ENCODE data around the gene TMEM163. TPM values are rescaled to one million over a fixed set of nuclear protein-coding genes. Genes with fewer than 3 reads are reported as not detected.
"Not testable (repeated sequence)": the region's sequence is repeated elsewhere in the genome, so short reads cannot be mapped to it uniquely, and the experiment has no call there.

Gene TMEM163
- total RNA-seq, 2 donors from 2014 or later, result 0.12 TPM

DNA sequence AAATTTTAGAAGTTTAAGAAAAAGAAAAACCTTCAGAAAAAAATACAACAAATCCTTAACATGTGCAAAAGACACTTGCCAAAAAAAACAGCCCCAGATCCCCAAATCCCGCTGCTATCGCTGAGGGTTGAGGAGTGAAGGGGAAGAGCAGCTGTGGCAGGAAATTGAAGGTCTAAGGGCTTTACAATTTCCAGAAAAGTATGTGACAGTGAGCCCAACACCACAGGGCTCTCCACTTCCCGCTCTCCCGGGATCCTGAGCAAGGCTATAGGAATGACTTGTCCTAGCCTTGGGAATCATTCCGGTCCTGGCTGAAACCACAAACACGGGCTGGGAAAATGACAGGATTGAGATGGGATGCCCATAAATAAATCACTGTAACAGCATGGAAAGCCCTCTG, 191.4 kb downstream of the TMEM163 start:
- Mint-ChIP-seq H3K4me1 (ENCODE audit: low read depth) (no peaks in the 10 kb centered on the region), H3K4me3 (no peak overlapping the region), H3K27ac (no peak overlapping the region), H3K27me3 (ENCODE audit: low read depth) (no peaks in the 10 kb centered on the region), H3K36me3 (ENCODE audit: insufficient read depth in 2 of 2) (no peaks in the 10 kb centered on the region), H3K9me3 (no peaks in the 10 kb centered on the region)
- DNase-seq (no peak), ATAC-seq (replicated peaks in 1 of 2) (no peak)

DNA sequence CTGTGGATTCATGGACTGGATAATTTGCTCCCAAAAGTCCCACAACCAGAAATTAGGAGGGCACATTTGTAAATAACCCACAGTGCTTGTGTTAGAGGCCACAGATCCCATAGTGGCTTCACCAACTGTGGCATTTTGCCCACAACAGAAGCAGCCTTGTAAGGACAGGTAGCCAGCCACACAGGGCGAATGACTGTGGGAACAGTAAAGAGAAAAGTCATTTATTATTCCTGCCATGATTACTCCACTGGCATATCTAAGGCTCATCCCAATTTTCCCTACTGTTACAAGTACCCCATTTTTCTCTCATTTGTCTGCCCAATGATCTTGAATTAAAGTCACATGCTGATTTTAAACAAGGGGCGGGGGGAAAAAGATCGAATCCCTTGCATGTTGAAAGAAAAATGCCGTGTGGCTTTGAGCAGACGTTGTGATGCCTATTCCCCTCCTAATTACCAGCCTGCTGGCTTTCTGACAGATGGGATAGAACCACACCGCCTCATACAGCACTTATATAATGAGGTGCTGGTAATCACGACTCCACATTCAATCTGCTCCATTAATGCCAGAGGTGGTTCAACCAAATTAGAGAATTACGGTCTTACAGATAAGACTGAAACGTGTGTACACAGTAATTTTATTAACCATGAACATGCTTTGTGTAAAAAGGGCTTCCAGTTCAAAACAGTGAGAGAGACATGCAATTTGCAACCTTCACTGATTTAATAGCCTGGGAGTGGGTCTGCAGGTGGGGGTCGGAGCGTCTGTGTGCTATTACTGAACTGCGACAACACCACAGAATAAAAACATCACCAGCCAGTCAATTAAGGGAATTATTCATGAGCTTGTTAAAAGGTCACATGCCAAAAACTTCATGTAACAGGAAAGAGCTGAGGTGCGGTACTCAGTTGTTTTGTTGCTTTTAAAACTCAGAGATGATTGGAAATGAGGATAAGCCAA, 196.0 kb downstream of the TMEM163 start:
- H3K27me3 Mint-ChIP-seq (ENCODE audit: low read depth), result no peaks in the 10 kb centered on the region
- no peak overlapping the region for H3K4me3 Mint-ChIP-seq
- no peak for ATAC-seq (replicated peaks in 1 of 2)
- DNase-seq, result no peak
- no peak overlapping the region for H3K27ac Mint-ChIP-seq
- no peaks in the 10 kb centered on the region for H3K36me3 Mint-ChIP-seq (ENCODE audit: insufficient read depth in 2 of 2)
- H3K9me3 Mint-ChIP-seq, result no peaks in the 10 kb centered on the region
- H3K4me1 Mint-ChIP-seq (ENCODE audit: low read depth), result no peaks in the 10 kb centered on the region

- no peaks in the 10 kb centered on the region for H3K36me3 Mint-ChIP-seq (ENCODE audit: insufficient read depth in 2 of 2)
- H3K9me3 Mint-ChIP-seq, result no peaks in the 10 kb centered on the region
- H3K4me1 Mint-ChIP-seq (ENCODE audit: low read depth), result no peaks in the 10 kb centered on the region
- H3K4me3 Mint-ChIP-seq, result no peak overlapping the region
- ATAC-seq (replicated peaks in 1 of 2), result no peak
- H3K27ac Mint-ChIP-seq, result no peak overlapping the region
- DNase-seq, result no peak
- no peaks in the 10 kb centered on the region for H3K27me3 Mint-ChIP-seq (ENCODE audit: low read depth)
These were observed 200.7 kb downstream of the TMEM163 start for GRCh38 chr2:134518101-134518500.

GRCh38 chr2:134515137-134515536, 203.7 kb downstream of the TMEM163 start:
- Mint-ChIP-seq H3K27me3 (ENCODE audit: low read depth) (no peaks in the 10 kb centered on the region), H3K9me3 (no peaks in the 10 kb centered on the region), H3K4me1 (ENCODE audit: low read depth) (no peaks in the 10 kb centered on the region), H3K27ac (no peak overlapping the region), H3K4me3 (no peak overlapping the region), H3K36me3 (ENCODE audit: insufficient read depth in 2 of 2) (no peaks in the 10 kb centered on the region)
- ATAC-seq (replicated peaks in 1 of 2) (no peak), DNase-seq (no peak)

- Mint-ChIP-seq H3K4me1 (ENCODE audit: low read depth) (no peaks in the 10 kb centered on the region), H3K27me3 (ENCODE audit: low read depth) (no peaks in the 10 kb centered on the region), H3K9me3 (no peaks in the 10 kb centered on the region), H3K27ac (no peak overlapping the region), H3K4me3 (no peak overlapping the region), H3K36me3 (ENCODE audit: insufficient read depth in 2 of 2) (no peaks in the 10 kb centered on the region)
- no peak for ATAC-seq (replicated peaks in 1 of 2)
- no peak for DNase-seq
These were observed 205.4 kb downstream of the TMEM163 start for GRCh38 chr2:134513465-134513804.

DNA sequence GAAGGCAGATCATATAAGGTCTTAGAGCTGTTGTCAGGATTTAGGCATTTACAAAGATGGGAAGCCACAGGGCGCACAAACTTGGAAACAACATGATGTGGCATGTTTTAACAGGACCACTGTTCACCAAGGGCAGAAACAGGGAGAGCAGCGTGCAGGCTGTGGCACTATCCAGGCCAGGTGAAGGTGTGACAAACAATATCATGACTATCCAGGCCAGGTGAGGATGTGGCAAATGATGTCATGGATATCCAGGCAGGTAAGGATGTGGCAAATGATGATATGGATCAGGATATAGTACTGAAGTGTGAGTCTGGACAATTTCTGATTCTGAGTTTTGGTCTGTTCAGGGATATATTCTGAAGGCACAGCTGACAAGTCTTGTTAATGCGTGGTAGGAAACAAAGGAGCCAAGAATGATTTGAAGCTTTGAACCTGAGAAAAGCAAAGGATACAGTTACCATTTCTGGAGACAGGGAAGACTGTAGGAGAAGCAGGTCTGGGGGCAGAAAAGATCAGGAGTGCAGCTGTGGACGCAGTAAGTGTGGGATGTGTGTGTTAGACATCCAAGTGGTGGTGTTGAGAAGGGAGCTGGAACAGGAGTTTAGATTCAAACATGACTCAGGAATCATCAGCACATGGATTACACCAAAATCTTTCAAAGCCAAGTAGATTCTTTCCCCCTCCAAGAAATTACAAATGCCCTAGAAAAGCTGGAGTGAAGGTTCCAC, 205.9 kb downstream of the TMEM163 start:
- DNase-seq, result no peak
- Mint-ChIP-seq H3K27ac (no peak overlapping the region), H3K27me3 (ENCODE audit: low read depth) (no peaks in the 10 kb centered on the region), H3K9me3 (no peaks in the 10 kb centered on the region), H3K36me3 (ENCODE audit: insufficient read depth in 2 of 2) (no peaks in the 10 kb centered on the region), H3K4me3 (no peak overlapping the region), H3K4me1 (ENCODE audit: low read depth) (no peaks in the 10 kb centered on the region)
- ATAC-seq (replicated peaks in 1 of 2), result no peak

DNA sequence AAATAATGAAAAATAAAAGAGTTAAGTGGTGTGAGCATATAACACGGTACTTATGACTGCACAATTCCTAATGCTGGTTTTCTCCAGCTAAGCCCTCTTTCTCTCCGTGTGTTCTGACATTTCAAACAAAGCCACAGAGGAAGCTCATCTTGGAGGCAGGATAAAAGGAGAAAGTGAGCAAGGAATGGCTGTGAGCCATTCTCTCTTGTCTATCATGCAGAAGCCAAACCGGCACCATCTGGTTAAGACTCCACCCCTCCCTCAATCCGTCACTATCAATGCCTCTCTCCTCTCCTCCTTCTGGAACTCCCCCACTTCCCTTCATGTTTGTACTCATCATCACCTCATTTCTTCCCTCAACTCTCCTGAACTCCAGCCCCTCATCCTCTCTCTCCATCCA, 210.4 kb downstream of the TMEM163 start:
- DNase-seq (no peak), ATAC-seq (replicated peaks in 1 of 2) (no peak)
- H3K36me3 Mint-ChIP-seq (ENCODE audit: insufficient read depth in 2 of 2), result no peaks in the 10 kb centered on the region
- peaks cover 8% of the 10 kb centered on the region for H3K27me3 Mint-ChIP-seq (ENCODE audit: low read depth)
- H3K4me1 Mint-ChIP-seq (ENCODE audit: low read depth), result no peaks in the 10 kb centered on the region
- peaks cover 0 to 1% of the 10 kb centered on the region in 2 donors for H3K9me3 Mint-ChIP-seq
- H3K4me3 Mint-ChIP-seq, result no peak overlapping the region
- H3K27ac Mint-ChIP-seq, result no peak overlapping the region

DNA sequence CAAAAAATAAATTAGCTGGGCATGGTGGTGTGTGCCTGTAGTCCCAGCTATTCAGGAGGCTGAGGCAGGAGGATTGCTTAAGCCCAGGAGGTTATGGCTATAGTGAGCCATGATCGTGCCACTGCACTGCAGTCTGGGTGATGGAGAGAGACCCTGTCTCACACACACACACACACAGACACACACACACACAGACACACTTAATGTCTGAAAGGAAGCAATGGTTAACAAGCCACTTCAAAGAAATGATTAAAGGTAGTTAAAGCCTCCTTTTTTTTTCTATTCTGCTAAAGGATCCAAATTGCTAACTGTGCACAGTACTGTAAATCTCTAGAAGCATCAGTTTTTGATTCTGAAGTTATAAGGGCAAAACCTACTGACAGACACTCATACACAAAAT, 211.1 kb downstream of the TMEM163 start:
- H3K27ac Mint-ChIP-seq, result no peak overlapping the region
- H3K4me3 Mint-ChIP-seq, result no peak overlapping the region
- ATAC-seq (replicated peaks in 1 of 2), result no peak
- no peak for DNase-seq
- H3K36me3 Mint-ChIP-seq (ENCODE audit: insufficient read depth in 2 of 2), result no peaks in the 10 kb centered on the region
- peaks cover 0 to 2% of the 10 kb centered on the region in 2 donors for H3K9me3 Mint-ChIP-seq
- peaks cover 11% of the 10 kb centered on the region for H3K27me3 Mint-ChIP-seq (ENCODE audit: low read depth)
- no peaks in the 10 kb centered on the region for H3K4me1 Mint-ChIP-seq (ENCODE audit: low read depth)

GRCh38 chr2:134507159-134507558, 211.6 kb downstream of the TMEM163 start:
- H3K36me3 Mint-ChIP-seq (ENCODE audit: insufficient read depth in 2 of 2); H3K4me3 Mint-ChIP-seq; H3K9me3 Mint-ChIP-seq; H3K4me1 Mint-ChIP-seq (ENCODE audit: low read depth); H3K27ac Mint-ChIP-seq; DNase-seq; ATAC-seq (replicated peaks in 1 of 2): not testable (repeated sequence)
- peaks cover 11% of the 10 kb centered on the region for H3K27me3 Mint-ChIP-seq (ENCODE audit: low read depth)

GRCh38 chr2:134505446-134505845, 213.4 kb downstream of the TMEM163 start:
- H3K4me1 Mint-ChIP-seq (ENCODE audit: low read depth), result no peaks in the 10 kb centered on the region
- H3K27ac Mint-ChIP-seq, result no peak overlapping the region
- H3K36me3 Mint-ChIP-seq (ENCODE audit: insufficient read depth in 2 of 2), result no peaks in the 10 kb centered on the region
- no peak for DNase-seq
- H3K9me3 Mint-ChIP-seq, result peaks cover 0 to 2% of the 10 kb centered on the region in 2 donors
- peaks cover 11% of the 10 kb centered on the region for H3K27me3 Mint-ChIP-seq (ENCODE audit: low read depth)
- no peak for ATAC-seq (replicated peaks in 1 of 2)
- H3K4me3 Mint-ChIP-seq, result no peak overlapping the region

- H3K27me3 Mint-ChIP-seq (ENCODE audit: low read depth), result peaks cover 11% of the 10 kb centered on the region
- no peak for DNase-seq
- H3K4me3 Mint-ChIP-seq, result no peak overlapping the region
- H3K9me3 Mint-ChIP-seq, result peaks cover 0 to 2% of the 10 kb centered on the region in 2 donors
- no peak for ATAC-seq (replicated peaks in 1 of 2)
- H3K27ac Mint-ChIP-seq, result no peak overlapping the region
- H3K4me1 Mint-ChIP-seq (ENCODE audit: low read depth), result no peaks in the 10 kb centered on the region
- H3K36me3 Mint-ChIP-seq (ENCODE audit: insufficient read depth in 2 of 2), result no peaks in the 10 kb centered on the region
These were observed 214.0 kb downstream of the TMEM163 start for GRCh38 chr2:134504586-134505336.

GRCh38 chr2:134502104-134502503, 216.7 kb downstream of the TMEM163 start:
- Mint-ChIP-seq H3K9me3 (peaks cover 0 to 2% of the 10 kb centered on the region in 2 donors), H3K27me3 (ENCODE audit: low read depth) (peaks cover 11% of the 10 kb centered on the region), H3K4me1 (ENCODE audit: low read depth) (no peaks in the 10 kb centered on the region), H3K4me3 (no peak overlapping the region), H3K36me3 (ENCODE audit: insufficient read depth in 2 of 2) (no peaks in the 10 kb centered on the region), H3K27ac (no peak overlapping the region)
- DNase-seq (no peak), ATAC-seq (replicated peaks in 1 of 2) (no peak)

- H3K27me3 Mint-ChIP-seq (ENCODE audit: low read depth), result peaks cover 11% of the 10 kb centered on the region
- no peak overlapping the region for H3K4me3 Mint-ChIP-seq
- no peak overlapping the region for H3K27ac Mint-ChIP-seq
- H3K4me1 Mint-ChIP-seq (ENCODE audit: low read depth), result no peaks in the 10 kb centered on the region
- peaks cover 0 to 2% of the 10 kb centered on the region in 2 donors for H3K9me3 Mint-ChIP-seq
- no peaks in the 10 kb centered on the region for H3K36me3 Mint-ChIP-seq (ENCODE audit: insufficient read depth in 2 of 2)
- no peak for DNase-seq
- no peak for ATAC-seq (replicated peaks in 1 of 2)
These were observed 217.2 kb downstream of the TMEM163 start for GRCh38 chr2:134501476-134502091.

All from activated T-cell treated with anti-CD3 and anti-CD28 coated beads, Interleukin-2, amount 50 U/mL, for 72 hours (primary cell).